ENCODE results near the gene PILRB.

DNA sequence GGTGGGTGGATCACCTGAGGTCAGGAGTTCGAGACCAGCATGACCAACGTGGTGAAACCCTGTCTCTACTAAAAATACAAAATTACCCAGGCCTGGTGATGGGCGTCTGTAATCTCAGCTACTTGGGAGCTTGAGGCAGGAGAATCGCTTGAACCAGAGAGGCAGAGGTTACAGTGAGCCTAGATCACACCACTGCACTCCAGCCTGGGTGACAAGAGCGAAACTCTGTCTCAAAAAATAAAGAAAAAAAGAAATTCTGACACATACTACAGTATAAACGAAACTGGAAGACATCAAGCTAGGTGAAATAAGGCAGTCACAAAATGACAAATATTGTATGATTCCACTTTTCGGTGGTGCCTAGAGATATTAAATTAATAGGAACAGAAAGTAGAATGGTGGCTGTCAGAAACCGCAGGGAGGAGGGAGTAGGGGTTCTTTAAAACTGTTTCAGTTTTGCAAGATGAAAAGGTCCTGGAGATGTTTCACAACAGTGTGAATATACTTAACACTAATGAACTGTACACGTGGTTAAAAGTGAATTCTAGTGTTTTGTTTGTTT, 38.6 kb downstream of the PILRB start:
- no peak for TF ChIP-seq GATA2 (IDR thresholded peaks at IDR 0.05; ENCODE audit: low read depth, low read length)
- TF ChIP-seq GATA3 (IDR thresholded peaks at IDR 0.05; ENCODE audit: low read depth, low read length), result no peak

Measured in SH-SY5Y (cell line).